Right kidney (tissue), 1 donor: ENCODE measurements around the gene MLYCD.

Experiments used
- DNase-seq: peaks from one replicate; pipeline ENCODE4 v3.0.0-alpha.2; 2016

The MLYCD gene

DNA sequence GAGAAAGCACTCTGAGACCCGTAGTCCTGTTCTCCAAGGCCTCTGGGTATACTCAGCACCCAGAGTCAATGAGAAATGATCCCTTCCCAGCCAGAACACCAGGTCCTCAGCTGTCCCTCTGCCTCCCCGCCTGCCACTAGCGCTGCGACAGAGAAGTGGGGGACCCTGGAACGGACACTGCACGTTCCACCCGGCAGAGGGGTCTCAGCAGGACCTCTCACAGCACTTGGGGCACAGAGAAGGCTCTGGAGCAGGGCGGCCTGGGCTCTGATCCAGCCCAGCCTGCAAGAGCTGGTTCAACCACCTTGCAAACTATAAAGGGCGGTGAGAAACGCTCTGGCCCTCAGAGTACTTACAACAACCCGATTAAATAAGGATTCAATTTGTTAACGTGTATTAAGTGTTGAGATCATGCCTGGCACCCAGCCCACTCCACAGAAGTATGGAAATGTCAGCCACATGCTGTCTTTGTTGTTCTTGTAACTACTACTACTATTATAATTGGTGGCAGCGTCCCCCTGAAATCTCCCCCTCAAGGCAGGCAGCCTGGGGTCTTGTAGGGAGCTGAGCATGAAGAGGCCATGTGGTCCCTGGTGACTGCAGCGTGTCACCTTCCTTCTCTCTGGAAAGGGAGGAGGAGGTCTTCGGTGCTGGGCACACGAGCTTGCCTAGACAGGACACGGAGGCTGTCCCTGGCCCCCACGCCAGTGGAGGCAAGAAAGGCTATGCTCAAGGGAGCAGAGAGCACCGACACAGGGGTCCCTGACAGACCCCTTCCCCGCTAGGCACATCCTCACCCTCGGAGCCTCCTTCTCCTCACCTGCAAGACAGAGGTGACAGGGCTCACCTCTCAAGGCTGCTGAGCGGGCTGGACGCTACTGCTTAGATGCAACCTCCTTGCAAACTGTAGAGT lies 56.6 kb downstream of the MLYCD start:
- DNase-seq, result no peak

DNA sequence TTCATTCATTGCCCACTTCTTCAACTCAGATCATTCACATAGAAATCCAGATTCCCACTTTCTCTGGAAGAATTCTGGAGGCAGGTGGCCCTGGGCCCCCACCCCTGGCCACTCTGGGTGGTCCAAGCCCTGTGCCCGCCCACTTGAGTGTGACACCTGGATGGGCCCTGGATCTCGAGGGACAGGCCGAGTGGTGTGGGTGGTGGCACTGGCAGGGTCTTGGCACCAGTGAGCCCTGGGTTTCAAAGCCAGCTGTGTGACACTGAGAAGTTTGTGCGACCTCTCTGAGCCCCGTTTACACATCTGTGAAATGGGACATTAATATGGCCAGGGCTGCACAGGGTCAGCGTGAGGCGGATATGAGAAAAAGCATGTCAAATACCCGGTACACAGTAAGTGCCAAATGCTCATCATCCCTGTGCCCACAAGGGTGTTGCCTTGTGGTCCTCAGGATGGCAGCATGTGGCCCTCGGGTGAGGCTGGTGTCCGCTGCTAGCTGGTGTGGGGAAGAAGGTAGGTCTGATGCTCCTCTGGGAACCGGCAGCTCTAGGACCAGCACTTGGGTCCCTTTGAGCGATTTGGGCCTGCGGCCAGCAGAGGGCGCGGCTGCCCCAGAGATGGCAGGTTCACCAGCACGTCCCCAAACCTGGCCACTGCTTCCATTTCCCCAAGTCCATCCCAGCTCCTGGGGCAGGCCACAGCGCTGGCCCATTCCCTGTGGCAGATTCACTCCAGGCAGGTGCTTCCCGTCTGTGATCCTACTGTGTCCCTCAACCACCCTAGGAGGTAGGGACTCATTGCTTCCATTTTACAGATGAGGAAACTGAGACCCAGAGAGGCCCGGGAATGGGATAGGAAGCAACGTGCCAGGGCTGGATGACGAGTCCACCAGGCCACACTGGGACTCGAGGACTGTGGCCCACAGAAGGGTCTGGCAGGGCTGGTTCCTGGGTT lies 57.7 kb downstream of the MLYCD start:
- DNase-seq, result peak; percentile 55

DNA sequence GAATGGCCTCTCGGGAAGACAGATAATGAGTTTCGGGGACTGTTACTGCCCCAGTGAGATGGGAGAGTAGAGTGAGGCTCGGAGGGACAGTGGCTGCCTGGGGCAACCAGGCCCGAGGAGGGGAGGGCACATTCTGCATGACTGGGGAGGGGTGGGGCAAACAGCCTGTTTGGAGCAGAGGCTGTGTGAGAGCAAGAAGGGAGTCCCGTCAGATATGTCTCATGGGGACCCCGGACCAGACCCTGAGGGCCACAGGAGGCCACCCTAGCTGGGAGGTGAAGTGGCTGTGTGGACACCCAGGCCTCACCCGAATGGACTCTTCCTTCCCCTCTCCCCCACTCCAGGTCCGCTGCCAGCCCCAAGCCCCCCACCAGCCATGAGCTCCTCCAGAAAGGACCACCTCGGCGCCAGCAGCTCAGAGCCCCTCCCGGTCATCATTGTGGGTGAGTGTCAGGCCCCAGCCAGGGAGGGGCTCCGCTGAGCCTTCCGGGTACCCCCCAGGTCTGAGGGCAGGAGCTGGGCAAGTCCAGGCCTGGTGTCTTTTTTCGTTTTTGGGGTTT lies 58.5 kb downstream of the MLYCD start:
- no peak for DNase-seq

DNA sequence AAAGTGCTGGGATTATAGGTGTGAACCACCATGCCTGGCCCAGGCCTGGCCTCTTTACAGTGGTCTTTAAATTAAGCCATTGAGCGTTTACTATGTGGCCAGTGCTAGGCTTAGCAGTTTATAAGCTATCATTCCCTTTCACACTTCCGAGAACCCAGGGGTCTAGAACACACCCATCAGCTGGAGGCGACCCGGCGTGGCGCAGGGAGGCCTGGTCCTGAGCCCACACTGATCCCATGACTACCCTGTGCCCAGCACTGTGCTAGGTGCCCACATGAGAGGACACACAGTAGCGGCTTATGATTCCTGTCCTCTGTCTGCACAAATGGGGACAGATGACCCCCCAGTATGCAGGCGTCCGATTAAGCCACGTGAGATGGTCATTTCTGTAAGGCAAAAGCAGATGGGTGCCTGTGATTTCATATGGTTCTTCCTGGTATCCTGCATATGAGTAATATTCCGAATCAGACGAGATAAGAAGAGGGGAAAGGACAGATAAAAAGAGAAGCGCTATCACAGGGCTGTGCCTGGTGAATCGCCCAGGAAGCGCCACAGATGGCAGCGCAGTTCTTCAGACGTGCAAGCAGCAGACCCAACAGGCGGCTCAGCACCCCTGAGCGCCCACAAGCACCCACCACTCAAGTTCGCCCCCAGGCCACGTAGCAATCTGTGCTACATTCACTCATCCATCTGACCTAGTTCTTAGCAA lies 59.4 kb downstream of the MLYCD start:
- no peak for DNase-seq

DNA sequence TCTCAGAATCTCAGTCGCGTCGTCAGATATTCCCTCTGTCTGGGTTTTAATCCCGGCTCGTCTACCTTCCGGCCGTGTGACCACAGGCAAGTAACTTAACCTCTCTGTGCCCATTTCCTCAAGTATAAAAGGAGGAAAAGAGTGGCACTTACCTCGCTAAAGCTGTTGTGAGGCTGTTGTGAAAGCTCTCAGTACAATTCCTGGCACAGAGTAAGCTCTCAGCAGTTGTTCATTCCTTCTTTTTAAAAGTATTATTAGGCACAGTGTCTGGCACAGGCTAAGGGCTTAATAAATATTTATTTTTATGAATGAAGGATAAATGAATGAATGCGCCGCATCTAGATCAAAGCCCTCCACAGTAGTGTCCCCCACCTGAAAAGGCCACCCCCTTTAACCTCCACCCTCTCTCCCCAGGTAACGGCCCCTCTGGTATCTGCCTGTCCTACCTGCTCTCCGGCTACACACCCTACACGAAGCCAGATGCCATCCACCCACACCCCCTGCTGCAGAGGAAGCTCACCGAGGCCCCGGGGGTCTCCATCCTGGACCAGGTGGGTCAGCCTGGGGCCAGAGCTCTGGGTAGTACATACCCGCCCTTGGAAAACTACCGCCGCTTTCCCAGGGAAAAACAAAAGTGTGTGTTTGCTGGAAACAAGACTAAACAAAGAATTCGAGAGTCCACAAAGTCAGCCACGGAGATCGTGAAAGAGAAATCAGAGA lies 60.1 kb downstream of the MLYCD start:
- DNase-seq, result no peak

DNA sequence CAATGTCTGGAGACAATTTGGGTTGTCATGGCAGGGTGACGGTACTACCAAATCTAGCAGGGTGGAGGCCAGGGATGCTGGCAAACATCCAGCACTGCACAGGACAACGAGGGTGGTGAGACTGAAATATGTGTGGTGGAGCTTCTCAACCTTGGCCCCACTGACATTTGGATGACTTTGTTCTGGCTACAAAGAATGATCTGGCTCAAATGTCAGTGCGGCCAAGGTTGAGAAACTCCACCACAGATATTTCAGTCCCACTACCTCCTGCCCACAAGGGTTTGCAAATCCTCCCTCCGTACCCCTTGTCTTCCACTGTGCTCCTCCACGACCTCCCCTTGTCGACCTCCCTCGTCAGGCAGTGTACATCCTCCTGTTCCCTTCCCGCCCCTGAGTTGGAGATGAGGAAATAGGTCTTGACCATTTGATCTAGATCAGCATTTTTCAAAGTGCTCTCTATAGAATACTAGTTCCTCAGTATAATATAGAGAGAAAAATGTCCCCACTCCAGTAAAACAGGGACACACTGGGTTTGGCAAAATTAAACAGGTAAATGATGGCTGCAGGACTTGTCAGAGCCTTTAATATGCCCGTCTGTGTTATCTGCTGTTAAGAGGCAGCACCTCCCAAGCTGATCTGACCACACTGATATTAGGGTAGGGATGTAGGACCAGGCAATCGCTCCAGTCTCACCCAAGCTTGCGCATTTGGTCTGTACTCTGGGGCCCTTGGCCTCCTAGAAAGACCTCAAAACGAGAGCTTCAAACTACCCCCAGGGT lies 60.9 kb downstream of the MLYCD start:
- DNase-seq, result no peak

DNA sequence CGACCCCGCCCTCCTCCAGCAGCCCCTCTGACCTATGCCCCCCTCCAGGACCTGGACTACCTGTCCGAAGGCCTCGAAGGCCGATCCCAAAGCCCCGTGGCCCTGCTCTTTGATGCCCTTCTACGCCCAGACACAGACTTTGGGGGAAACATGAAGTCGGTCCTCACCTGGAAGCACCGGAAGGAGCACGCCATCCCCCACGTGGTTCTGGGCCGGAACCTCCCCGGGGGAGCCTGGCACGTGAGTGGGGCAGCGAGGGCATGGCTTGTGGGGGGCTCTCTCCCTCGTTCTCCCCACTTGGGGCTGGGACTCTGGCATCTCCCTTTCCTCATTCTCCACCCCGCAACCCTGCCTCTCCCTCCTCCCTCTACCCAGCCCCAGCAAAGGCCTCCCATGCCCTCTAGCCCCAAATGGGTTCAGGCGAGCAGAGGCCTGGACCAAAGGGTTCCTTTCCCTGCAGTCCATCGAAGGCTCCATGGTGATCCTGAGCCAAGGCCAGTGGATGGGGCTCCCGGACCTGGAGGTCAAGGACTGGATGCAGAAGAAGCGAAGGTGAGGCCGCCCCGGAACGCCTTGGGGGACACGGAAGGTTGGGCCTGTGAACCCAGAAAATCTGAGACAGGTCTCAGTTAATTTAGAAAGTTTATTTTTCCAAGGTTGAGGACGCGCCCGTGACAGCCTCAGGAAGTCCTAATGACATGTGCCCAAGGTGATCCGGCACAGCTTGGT lies 61.8 kb downstream of the MLYCD start:
- DNase-seq, result no peak

DNA sequence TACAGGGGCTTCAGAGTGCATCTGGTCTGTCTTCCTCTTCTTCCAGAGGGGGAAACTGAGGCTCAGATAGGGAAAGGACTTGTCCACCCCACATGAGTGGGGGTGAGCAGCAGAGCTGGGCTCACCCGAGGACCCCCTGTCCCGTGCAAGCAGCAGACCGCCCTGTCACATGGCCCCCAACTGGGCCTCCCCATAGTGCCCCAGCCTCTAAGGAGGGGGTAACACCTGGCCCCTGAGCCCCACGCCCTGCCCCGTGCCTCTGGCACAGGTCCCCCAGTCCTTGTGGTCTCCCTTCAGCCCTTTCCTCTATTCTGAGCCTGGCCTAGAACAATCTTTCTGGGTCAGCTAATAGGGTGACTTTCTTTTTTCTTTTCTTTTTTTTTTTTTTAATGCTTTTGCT lies 62.7 kb downstream of the MLYCD start:
- DNase-seq, result no peak

DNA sequence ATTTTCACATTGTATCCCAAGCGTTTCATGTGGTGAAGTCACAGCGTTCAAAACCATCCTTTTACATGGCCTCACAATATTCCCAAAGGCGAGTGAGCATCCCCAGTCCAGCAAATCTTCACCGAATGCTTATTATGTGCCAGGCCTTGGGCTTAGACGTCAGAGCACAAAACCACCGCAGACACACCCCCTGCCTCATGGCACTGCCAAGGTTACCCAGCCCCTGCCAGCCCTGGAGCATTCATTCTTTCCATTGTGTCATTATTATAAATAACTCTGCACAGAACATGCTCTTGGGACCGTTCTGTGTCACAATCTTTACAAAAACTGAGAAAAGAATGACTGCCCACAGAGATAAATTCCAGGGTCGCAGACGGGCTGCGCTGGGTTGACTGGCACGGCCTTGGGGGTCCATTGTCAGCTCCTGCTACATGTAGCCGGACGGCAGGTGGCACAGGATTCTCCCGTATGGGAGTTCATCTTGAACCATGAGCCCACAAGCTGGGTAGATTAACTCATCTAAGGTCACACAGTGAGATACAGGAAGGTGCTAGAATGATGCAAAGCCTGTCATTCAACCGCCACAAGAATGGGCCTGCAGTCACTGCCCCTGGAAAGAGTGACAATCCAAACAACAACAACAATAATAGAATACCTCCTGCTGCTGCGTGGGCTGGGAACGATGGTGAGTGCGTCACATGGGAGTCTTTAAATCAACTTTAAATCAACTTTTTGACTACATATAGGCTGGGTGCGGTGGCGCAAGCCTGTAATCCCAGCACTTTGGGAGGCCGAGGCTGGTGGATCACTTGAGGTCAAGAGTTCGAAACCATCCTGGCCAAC lies 64.6 kb downstream of the MLYCD start:
- DNase-seq, result no peak

DNA sequence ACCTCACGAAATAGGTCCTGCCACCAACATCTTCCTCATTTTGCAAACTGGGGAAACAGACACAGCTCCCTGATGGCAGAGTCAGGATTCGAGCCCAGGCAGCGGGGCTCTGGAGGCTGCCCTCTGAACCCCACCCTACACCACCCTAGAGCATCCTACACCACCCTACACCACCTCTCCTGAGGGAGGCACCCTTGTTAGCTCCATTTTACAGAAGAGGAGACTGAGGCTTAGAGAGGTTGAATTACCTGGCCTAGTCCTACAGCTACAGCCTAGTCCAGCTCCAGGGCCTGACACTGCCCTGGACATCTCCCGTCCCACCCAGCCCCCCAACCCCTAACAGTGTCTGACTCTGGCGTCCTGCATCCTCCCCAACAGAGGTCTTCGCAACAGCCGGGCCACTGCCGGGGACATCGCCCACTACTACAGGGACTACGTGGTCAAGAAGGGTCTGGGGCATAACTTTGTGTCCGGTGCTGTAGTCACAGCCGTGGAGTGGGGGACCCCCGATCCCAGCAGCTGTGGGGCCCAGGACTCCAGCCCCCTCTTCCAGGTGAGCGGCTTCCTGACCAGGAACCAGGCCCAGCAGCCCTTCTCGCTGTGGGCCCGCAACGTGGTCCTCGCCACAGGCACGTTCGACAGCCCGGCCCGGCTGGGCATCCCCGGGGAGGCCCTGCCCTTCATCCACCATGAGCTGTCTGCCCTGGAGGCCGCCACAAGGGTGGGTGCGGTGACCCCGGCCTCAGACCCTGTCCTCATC lies 65.9 kb downstream of the MLYCD start:
- no peak for DNase-seq

DNA sequence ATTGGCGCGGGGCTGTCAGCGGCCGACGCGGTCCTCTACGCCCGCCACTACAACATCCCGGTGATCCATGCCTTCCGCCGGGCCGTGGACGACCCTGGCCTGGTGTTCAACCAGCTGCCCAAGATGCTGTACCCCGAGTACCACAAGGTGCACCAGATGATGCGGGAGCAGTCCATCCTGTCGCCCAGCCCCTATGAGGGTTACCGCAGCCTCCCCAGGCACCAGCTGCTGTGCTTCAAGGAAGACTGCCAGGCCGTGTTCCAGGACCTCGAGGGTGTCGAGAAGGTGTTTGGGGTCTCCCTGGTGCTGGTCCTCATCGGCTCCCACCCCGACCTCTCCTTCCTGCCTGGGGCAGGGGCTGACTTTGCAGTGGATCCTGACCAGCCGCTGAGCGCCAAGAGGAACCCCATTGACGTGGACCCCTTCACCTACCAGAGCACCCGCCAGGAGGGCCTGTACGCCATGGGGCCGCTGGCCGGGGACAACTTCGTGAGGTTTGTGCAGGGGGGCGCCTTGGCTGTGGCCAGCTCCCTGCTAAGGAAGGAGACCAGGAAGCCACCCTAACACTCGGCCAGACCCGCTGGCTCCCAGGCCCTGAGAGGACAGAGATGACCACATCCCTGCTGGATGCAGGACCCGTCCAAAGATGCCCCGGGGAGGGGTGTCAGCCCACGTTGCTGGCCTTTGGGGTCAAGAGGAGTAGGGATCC lies 66.7 kb downstream of the MLYCD start:
- DNase-seq, result no peak

DNA sequence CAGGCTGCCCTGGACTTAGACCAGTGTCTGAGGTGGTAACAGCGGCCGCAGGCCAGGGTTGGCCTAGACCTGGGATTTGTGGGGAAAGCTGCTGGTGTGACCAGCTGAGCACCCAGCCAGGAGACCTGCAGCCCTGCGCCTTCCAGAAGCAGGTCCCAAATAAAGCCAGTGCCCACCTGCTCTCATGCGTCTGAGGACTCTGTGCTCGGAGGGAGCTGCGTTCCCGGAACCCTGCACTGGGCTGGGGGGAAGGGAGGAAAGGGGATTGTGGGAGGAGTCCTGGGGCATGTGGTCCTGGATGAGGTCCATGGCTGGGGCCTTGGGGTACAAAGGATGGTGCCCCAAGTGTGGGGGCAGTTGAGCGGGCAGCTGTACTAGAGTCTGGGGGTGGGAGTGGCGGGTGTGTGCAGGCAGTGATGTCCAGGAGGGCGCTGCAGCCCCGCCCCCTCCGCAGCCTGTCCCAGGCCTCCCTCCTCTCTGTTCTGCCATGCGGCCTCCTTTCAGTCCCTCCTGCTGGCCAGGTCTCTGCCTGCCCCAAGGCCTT lies 67.3 kb downstream of the MLYCD start:
- no peak for DNase-seq

DNA sequence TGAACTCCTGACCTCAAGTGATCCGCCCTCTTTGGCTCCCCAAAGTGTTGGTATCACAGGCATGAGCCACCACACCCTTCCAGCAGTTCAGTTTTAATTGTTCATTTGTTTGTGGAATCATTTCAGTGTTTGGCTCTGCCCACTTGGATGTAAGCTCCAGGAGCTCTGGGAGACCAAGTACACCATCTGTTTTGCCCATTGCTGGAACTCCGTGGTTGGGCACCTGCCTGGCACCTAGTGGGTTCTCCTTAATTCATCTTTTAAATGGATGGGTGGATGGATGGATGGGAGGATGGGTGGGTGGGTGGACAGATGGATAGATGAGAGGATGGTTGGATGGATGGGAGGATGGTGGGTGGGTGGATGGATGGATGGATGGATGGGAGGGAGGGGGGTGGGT lies 68.2 kb downstream of the MLYCD start:
- no peak for DNase-seq

DNA sequence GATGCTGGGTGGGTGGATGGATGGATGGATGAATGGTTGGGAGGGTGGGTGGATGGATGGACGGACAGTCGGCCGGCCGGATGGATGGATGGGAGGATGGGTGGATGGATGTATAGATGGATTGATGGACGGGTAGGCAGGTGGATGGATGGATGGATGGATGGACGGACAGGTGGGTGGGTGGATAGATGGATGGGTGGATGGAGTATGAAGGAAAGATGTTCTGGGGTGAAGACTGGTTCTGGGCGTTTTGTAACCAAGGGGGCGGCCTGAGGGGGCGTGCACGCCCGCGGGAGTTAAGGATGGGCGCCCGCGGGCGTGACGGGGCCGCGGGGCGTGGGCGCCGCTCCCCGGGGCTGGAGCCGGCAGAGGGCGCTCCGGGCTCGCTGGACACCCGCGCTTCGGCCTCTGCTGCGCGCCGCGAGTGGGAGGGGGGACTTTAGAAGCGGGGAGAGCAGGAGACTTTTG lies 69.0 kb downstream of the MLYCD start, which contains the start of gene NECAB2:
NECAB2 (plus strand) TSS at position 407 of the 468 bp plus-strand sequence. CDS start 405 bp downstream, outside the sequence.
- DNase-seq, result no peak

DNA sequence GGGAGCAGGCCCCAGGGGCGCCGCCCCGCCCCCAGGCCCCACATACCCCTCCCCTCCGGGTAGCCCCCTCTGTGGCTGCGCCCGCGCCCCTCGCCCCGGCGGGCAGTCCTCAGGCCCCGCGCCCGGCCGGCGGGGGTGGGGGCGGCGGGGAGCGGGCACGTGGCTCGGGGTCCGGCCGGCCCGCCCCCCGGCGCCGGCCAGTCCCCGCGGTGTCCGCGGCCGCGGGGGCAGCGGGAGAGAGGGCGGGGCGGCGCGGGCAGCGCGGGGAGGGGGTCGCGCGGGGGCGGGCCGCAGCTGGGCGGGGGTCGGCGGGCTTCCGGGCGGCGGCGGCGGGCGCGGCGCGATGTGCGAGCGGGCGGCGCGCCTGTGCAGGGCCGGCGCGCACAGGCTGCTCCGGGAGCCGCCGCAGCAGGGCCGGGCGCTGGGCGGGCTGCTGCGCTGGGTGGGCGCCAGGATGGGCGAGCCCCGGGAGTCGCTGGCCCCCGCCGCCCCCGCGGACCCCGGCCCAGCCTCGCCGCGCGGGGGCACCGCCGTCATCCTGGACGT lies 69.5 kb downstream of the MLYCD start:
- DNase-seq, result no peak

DNA sequence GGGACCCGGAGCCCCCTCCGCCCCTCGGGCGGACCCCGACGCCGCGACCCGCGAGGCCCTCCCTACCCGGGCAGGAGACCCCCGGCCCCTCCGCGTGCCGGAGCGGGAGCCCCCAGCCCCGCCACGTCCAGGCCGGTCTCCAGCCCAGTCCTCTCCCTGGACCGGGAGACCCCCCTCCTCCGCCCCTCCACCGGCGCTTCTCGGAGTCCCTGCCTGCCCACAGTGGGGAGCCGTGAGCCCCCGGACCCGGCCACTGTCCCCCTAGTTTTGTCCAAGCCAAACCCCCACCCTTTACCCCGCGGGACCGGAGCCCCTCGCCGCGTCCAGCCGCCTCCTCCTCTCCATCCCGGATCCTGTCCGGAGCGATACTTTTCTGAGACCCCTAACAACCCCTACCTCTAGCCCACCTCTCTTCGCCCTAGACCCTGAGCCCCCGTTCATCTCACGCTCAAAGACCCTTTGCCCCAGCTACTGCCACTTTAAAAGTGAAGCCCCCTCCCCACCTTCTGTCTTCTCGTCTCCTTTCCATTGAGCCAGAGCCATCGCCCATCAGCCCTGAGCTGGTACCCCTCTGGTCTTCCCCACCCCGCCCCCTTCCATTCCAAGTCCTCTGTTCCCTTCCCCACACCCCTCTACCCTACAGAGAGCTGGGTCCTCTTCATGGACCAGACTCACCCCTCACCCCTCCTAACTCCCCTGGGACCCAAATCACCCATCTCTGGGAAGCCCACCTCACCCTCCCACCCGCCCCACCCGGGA lies 70.2 kb downstream of the MLYCD start:
- no peak for DNase-seq
